HG03469 (cell line): ENCODE data around the gene RALGAPA1.

Experiments
- ATAC-seq: cut with Tn5 transposase; IDR thresholded peaks from one replicate; pipeline ENCODE4 v1.9.1; 2021; ENCODE audit warnings: mild to moderate bottlenecking, moderate library complexity, moderate number of reproducible peaks; ENCODE audit not compliant: unreplicated experiment

The RALGAPA1 gene

DNA sequence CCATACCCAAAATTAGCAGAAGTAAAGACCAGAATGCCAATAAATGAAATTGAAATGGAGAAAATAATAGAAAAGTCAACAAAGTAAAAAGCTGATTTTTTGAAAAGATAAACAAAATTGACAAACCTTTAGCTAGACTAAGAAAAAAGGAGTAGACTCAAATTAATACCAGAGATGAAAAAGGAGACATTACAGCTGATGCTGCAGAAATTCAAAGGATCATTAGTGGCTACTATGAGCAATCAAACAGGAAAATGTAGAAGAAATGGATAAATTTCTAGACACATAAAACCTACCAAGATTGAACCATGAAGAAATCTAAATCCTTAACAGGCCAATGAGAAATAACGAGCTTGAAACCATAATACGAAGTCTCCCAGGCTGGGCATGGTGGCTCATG, 309.9 kb downstream of the RALGAPA1 start:
- no peak for ATAC-seq

DNA sequence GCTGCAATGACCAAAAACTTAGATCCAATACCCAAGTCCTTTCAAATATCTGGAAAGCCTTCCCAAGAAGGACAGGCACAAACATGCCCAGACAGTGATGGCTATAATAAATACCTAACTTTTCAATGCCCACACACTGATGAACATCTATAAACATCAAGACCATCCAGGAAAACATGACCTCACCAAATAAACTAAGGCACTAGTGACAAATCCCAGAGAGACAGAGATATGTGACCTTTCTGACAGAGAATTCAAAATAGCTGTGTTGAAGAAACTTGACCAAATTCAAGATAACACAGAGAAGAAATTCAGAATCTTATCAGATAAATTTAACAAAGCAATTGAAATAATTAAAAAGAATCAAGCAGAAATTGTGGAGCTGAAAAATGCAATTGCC, 313.8 kb downstream of the RALGAPA1 start:
- ATAC-seq = no peak

DNA sequence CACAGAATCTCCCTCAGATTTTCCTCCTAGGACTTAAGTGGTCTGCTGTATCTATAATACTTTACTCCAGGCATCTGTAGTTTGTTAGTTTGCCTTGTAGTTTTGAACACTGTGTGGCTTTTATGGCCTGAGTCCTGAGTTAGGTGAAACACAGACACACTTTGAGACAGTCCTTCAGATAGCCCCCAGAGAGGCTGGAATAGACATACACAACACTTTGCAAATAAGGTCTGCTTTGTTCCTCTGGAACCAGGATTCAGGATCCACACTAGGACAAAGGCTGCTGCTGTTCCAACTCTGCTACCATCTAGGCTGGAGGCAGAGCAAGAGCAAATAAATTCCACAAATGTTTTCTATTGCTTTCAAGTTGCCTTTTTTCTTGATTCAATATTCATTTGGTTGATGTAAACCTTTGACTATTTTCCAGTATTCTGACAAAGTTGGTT, 316.5 kb downstream of the RALGAPA1 start:
- no peak for ATAC-seq
